Activated CD8-positive, alpha-beta T cell treated with anti-CD3 and anti-CD28 coated beads for 36 hours (primary cell): ENCODE measurements around the gene BTF3L4. TPM values are rescaled to one million over a fixed set of nuclear protein-coding genes. Genes with fewer than 3 reads are reported as not detected.

ENCODE experiments used
- ATAC-seq: fragments of 200-7000 bp; cut with Tn5 transposase; one replicate; pipeline ENCODE4 v1.10.0; 2021; ENCODE audit warnings: mild to moderate bottlenecking, moderate library complexity
- CTCF ChIA-PET: fragments of 350-600 bp; sonication (Branson Sonifier 250); formaldehyde crosslinking; loops from one replicate; lab custom pipeline; 2021; ENCODE audit warnings: antibody characterized with exemption; lab: Charles Lee
- POLR2A ChIA-PET: fragments of 350-600 bp; sonication (Branson Sonifier 250); formaldehyde crosslinking; loops from one replicate; lab custom pipeline; 2021; ENCODE audit warnings: antibody characterized with exemption; lab: Charles Lee
- DNase-seq: peaks from one replicate; pipeline ENCODE4 v3.0.0-alpha.2; 2020
- H3K27ac Mint-ChIP-seq: one replicate; pipeline ENCODE4 v1.8.0; 2021; ENCODE audit warnings: mild to moderate bottlenecking, mixed read lengths
- H3K27me3 Mint-ChIP-seq: one replicate; pipeline ENCODE4 v1.8.0; 2021; ENCODE audit warnings: mixed read lengths
- H3K36me3 Mint-ChIP-seq: one replicate; pipeline ENCODE4 v1.8.0; 2021; ENCODE audit warnings: low read depth, mixed read lengths
- H3K4me1 Mint-ChIP-seq: one replicate; pipeline ENCODE4 v1.8.0; 2021; ENCODE audit warnings: low read depth, mixed read lengths
- H3K4me3 Mint-ChIP-seq: one replicate; pipeline ENCODE4 v1.8.0; 2021; ENCODE audit warnings: mild to moderate bottlenecking, moderate library complexity, mixed read lengths
- H3K9me3 Mint-ChIP-seq: one replicate; pipeline ENCODE4 v1.8.0; 2021; ENCODE audit warnings: mixed read lengths
- intact Hi-C: fragments of 100-400 bp; cut with micrococcal nuclease; formaldehyde crosslinking; loops from one replicate; pipeline ENCODE4 v1.10.0; 2022
- total RNA-seq, 2 experiments: library from RNA; stranded (reverse); gene quantifications; one replicate each; pipeline ENCODE4 v1.2.3, GENCODE V29; 2021
- TF ChIP-seq, protein P1 (sequence below): fragments of 200-600 bp; IDR thresholded peaks from one replicate; pipeline ENCODE4 v1.8.0; 2022; ENCODE audit warnings: antibody characterized with exemption, mild to moderate bottlenecking

The BTF3L4 gene
- total RNA-seq, 2 experiments from 2014 or later, result 30.0 to 33.1 TPM

DNA sequence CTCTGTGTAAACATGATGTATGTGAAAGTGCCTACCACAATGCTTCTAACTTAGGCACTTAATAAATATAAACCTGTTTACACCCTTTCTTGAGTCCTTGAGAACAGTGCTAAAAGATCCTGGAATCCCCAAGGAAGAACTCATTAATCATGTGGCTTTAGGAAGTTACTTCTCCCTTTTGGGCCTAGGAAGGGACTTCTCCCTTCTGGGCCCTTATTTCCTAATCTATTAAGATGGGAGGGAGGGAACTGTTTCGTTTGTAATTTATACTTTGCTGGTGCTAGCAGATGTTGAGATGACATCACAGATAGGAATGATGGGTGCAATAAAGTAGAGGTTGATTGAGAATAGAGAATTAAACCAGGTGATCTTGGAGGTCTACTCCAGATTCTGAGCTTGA is 1.2 kb downstream of the BTF3L4 start:
- no peak for DNase-seq
- no peaks in the 10 kb centered on the region for H3K27me3 Mint-ChIP-seq
- peaks cover 39% of the 10 kb centered on the region for H3K4me1 Mint-ChIP-seq
- H3K9me3 Mint-ChIP-seq, result no peaks in the 10 kb centered on the region
- intact Hi-C loops, result no loop called here
- CTCF ChIA-PET, result interaction anchor here (0.8 kb wide), 1 partner anchor 273 kb away, joined by 3 read pairs; no protein-coding TSS in a partner anchor
- ATAC-seq, result no peak
- peaks cover 28% of the 10 kb centered on the region for H3K36me3 Mint-ChIP-seq
- H3K27ac Mint-ChIP-seq, result peak overlapping the region; percentile 98
- POLR2A ChIA-PET, result interaction anchor here (4.0 kb wide), 1 partner anchor 24 kb away, joined by 24 read pairs; the partner anchor contains the start of gene KTI12
- TF ChIP-seq, protein P1, sequence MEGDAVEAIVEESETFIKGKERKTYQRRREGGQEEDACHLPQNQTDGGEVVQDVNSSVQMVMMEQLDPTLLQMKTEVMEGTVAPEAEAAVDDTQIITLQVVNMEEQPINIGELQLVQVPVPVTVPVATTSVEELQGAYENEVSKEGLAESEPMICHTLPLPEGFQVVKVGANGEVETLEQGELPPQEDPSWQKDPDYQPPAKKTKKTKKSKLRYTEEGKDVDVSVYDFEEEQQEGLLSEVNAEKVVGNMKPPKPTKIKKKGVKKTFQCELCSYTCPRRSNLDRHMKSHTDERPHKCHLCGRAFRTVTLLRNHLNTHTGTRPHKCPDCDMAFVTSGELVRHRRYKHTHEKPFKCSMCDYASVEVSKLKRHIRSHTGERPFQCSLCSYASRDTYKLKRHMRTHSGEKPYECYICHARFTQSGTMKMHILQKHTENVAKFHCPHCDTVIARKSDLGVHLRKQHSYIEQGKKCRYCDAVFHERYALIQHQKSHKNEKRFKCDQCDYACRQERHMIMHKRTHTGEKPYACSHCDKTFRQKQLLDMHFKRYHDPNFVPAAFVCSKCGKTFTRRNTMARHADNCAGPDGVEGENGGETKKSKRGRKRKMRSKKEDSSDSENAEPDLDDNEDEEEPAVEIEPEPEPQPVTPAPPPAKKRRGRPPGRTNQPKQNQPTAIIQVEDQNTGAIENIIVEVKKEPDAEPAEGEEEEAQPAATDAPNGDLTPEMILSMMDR, result no peak
- peak overlapping the region; percentile 86 for H3K4me3 Mint-ChIP-seq

DNA sequence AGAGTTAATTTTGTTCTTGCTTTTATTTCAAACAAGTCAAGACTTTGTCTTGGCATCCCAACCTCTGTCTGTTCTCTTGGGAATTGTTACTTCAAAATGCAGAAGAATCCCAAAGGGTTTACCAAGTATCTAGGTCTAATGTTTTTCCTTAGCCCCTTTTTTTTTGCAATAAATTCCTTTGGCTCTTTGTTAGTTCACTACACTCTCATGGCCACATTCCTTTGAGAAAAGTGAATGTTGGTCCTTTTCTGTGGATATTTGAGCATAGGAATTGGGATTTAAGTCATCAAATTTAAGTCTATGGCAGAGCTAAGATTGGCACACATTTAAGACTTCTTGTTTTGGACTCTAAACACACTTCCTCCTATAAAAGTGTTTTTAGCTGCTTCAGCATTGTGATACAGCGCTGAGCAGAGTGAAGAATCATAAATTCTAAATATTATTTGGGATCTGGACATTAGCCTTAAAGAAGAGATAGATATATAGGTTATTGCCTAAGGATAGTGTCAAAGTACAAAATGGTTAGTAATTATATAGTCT is 1.9 kb downstream of the BTF3L4 start:
- TF ChIP-seq, protein P1, result no peak
- ChIA-PET CTCF (interaction anchor here (0.8 kb wide), 1 partner anchor 272 kb away, joined by 3 read pairs; no protein-coding TSS in a partner anchor), POLR2A (interaction anchor here (4.0 kb wide), 1 partner anchor 24 kb away, joined by 24 read pairs; the partner anchor contains the start of gene KTI12)
- peak overlapping the region; percentile 86 for H3K4me3 Mint-ChIP-seq
- no peaks in the 10 kb centered on the region for H3K9me3 Mint-ChIP-seq
- intact Hi-C loops, result no loop called here
- no peak for DNase-seq
- ATAC-seq, result no peak
- peaks cover 37% of the 10 kb centered on the region for H3K4me1 Mint-ChIP-seq
- peaks cover 27% of the 10 kb centered on the region for H3K36me3 Mint-ChIP-seq
- no peaks in the 10 kb centered on the region for H3K27me3 Mint-ChIP-seq
- peak overlapping the region; percentile 18 for H3K27ac Mint-ChIP-seq

DNA sequence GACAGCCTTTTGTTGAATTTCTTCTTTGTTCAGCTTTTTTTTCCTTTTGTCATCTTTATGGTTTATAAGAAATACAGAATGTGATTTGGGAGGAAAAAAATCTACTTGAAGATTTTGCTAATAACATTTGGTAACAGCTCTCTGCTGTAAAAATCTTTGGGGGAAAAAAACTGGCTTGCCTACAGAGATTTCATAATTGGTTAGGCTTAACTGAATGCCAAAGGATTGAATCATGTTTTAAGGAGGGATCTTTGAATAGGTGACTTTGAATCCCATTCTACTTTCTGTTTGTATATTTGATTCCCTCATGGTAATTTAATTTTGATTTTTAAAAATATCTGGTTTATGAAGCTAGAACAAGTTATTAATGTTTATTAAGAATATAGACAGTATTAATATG is 3.2 kb downstream of the BTF3L4 start:
- POLR2A ChIA-PET, result interaction anchor here (0.6 to 1.1 kb wide), 3 partner anchors 13 to 26 kb away, joined by 3 to 5 read pairs (median 3); no protein-coding TSS in a partner anchor
- TF ChIP-seq, protein P1, result no peak
- Mint-ChIP-seq H3K9me3 (no peaks in the 10 kb centered on the region), H3K36me3 (peaks cover 30% of the 10 kb centered on the region), H3K4me3 (peak overlapping the region; percentile 24), H3K27me3 (no peaks in the 10 kb centered on the region), H3K27ac (no peak overlapping the region), H3K4me1 (peaks cover 33% of the 10 kb centered on the region)
- DNase-seq, result no peak
- intact Hi-C loops, result no loop called here
- no peak for ATAC-seq
- CTCF ChIA-PET, result no interaction called here

DNA sequence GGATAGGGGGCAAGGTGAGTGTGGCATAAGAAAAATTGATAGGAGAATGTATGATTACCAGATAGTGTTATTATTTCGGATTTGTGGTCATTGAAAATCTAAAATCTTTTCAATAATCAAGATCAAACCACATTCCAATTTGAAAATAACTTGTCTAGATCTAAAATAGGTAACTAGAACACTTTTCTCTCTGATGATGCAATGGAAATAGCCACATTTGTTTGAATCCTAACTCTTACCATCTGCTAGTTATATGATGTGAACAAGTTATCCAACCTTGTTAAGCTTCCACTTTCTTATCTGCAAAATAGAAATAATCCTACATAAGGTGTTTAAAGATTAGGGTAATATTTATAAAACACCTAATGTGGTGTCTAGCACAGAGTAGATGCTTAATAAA is 3.8 kb downstream of the BTF3L4 start:
- H3K4me1 Mint-ChIP-seq, result peaks cover 33% of the 10 kb centered on the region
- H3K9me3 Mint-ChIP-seq, result no peaks in the 10 kb centered on the region
- DNase-seq (no peak), ATAC-seq (no peak)
- CTCF ChIA-PET, result no interaction called here
- POLR2A ChIA-PET, result interaction anchor here (0.6 to 1.1 kb wide), 3 partner anchors 12 to 27 kb away, joined by 3 to 5 read pairs (median 3); no protein-coding TSS in a partner anchor
- peak overlapping the region; percentile 42 for H3K27ac Mint-ChIP-seq
- H3K27me3 Mint-ChIP-seq, result no peaks in the 10 kb centered on the region
- TF ChIP-seq, protein P1, result no peak
- intact Hi-C loops, result no loop called here
- H3K4me3 Mint-ChIP-seq, result no peak overlapping the region
- peaks cover 30% of the 10 kb centered on the region for H3K36me3 Mint-ChIP-seq

DNA sequence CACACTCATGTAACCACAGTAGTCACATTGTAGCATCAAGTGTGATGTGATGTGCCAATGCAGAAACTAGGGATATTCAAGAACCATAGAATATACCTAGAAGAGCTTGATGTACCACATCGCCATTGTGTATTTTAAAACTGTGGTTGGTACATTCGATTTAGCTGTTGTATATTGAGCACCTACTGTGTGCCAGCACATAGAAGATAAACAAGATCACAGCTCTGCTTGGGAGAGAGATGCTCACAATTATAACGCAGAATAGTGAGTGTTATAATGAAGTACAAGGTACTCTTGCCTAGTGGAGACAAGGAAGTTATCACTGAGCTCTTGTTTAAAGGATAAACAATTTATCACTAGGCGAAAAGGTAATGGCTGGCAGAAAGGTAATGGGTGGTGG is 4.7 kb downstream of the BTF3L4 start:
- intact Hi-C loops, result no loop called here
- Mint-ChIP-seq H3K4me1 (peaks cover 33% of the 10 kb centered on the region), H3K4me3 (no peak overlapping the region), H3K27ac (no peak overlapping the region), H3K27me3 (no peaks in the 10 kb centered on the region), H3K9me3 (no peaks in the 10 kb centered on the region), H3K36me3 (peaks cover 30% of the 10 kb centered on the region)
- TF ChIP-seq, protein P1, result no peak
- ChIA-PET POLR2A (interaction anchor here (0.6 kb wide), 1 partner anchor 9 kb away, joined by 3 read pairs; no protein-coding TSS in a partner anchor), CTCF (no interaction called here)
- ATAC-seq (no peak), DNase-seq (no peak)
